GM19099 (cell line): ENCODE measurements around the gene CCDC30.
A peak's percentile ranks its signal among the peaks of the same experiment; 100 is the strongest.

Experiments
- POLR2A ChIP-seq: IDR thresholded peaks from 3 replicates; pipeline ENCODE4 v1.6.1; 2011; ENCODE audit warnings: low read depth; ENCODE audit not compliant: insufficient read length; ENCODE audit errors: extremely low read depth

Gene CCDC30

GRCh38 chr1:42660907-42661500 lies 197.9 kb downstream of the CCDC30 start:
- no peak for TF ChIP-seq POLR2A

DNA sequence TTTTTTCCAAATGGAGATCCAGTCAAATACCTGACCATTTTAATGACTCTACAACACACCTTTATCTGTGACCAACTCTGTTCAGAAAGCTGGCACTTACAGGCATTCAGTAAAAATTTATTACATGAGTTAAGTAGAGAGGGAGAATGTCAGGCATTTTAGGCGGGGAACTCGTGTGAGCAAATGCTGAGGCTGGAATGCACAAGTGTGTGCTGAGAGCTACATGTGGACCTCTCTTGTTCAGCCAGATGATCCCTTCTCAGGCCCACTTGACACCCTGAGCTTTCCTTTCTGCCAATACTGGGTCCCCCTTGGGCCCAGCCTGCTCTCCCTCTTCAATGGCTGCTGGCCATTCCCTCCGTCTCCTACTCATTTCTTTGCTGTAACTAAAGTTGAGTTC lies 206.8 kb downstream of the CCDC30 start:
- no peak for TF ChIP-seq POLR2A

- no peak for TF ChIP-seq POLR2A
Observed at GRCh38 chr1:42670425-42670824, 207.3 kb downstream of the CCDC30 start.

- TF ChIP-seq POLR2A, result no peak
Observed at GRCh38 chr1:42674214-42674613, 211.1 kb downstream of the CCDC30 start.

- TF ChIP-seq POLR2A, result no peak
Observed at GRCh38 chr1:42674682-42675081, 211.6 kb downstream of the CCDC30 start.

DNA sequence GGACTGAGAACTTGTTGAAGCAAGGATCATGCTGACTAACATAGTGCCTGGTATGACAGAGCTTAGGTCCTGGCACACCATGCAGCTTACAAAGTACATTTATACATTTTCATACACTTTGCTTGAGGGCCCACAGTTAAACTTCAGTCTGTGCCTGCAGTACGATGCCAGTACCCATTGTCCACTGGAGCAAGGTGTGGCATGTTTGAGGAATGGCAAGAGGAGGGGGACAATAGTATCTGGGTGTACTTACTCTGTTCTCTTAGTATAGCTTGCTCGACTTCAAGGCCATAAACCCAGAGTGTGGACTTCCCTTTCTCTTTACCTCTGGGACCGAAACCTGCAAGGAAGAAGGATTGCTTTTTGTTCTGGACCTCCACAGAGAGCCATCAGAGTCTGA lies 212.4 kb downstream of the CCDC30 start:
- TF ChIP-seq POLR2A, result no peak

- no peak for TF ChIP-seq POLR2A
Observed at GRCh38 chr1:42676534-42677087, 213.5 kb downstream of the CCDC30 start.

DNA sequence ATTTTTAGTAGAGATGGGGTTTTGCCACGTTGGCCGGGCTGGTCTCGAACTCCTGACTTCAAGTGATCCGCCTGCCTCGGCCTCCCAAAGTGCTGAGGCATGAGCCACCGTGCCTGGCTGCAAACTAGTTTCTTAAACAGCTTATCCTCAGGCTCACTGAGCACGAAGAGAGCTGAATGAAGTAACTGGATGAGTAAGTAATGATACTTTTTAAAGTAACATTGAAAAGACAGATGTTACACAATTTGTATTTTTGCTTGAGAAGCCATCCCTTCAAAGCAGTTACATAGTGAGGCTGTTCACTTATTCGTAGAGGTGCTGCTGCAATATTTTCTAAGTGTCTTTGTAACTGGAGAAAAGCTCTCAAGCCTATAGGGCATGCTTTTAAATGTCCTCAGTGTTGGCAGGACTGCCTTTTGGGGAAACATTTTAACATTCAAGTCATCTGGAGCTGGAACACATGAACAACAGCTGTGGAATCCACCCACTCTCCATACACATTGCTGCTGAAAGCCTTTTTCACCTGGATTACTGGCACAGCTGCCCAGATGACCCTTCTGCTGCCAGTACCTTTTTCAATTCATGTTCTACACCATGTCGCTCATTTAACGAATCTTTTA lies 216.4 kb downstream of the CCDC30 start:
- no peak for TF ChIP-seq POLR2A

DNA sequence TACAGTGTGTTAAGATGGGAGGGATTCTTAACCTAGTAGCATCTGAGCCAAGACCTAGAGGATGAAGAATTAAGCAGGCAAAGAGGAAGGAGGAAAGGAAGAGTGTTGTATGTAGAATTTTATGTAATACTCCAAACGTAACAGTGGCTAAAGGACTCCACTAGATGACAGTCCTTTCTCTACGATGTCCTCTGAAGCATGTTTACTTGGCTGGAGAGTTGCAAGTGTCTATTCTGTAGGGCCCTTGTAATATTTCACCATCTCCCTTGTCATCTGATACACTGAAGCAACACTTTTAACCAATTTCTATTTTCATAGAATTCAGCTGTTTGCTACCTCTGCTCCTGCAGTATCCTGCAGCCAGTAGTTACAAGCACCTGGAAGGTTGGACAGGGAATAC lies 217.0 kb downstream of the CCDC30 start:
- TF ChIP-seq POLR2A, result no peak

- no peak for TF ChIP-seq POLR2A
Observed at GRCh38 chr1:42680921-42681683, 218.0 kb downstream of the CCDC30 start.

DNA sequence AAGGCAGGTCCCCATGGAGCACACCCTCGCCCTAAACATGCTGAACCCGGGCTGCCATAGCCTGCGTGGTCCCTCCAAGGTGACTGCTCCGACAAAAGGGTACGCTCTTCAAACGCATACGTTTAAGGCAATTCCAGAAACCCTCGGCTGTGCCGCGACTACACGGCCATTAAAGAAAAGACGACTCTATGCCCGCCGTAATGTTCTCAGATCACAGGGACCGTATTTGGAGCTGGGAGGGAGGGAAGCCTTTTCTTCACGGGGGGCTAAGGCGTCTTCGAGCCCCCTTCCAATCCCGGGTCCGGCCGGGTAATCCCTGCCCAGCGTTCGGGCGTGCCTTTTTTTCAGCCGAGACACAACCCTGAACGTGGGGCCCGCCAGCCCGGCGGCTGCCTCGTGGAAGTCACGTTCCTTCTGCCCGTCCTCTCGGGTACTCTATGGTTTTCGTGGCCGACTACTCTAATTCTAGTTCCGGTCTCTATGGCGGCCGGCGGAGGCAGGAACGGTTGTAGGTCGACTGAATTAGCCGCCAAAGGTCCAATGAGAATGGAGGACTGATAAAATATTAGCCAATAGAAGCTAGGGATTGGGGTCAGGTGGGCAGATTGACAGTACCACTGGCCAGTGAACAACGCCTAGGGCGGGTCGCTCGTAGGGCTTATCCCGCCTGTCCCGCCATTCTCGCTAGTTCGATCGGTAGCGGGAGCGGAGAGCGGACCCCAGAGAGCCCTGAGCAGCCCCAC lies 218.8 kb downstream of the CCDC30 start, which contains the start of gene YBX1:
TSS of gene YBX1 (plus strand) at position 678 of the 743 bp plus-strand sequence. CDS start 148 bp downstream, outside the sequence.
- TF ChIP-seq POLR2A, result peak; percentile 89

- TF ChIP-seq POLR2A, result peak; percentile 72
Observed at GRCh38 chr1:42682739-42683531, 219.8 kb downstream of the CCDC30 start.

DNA sequence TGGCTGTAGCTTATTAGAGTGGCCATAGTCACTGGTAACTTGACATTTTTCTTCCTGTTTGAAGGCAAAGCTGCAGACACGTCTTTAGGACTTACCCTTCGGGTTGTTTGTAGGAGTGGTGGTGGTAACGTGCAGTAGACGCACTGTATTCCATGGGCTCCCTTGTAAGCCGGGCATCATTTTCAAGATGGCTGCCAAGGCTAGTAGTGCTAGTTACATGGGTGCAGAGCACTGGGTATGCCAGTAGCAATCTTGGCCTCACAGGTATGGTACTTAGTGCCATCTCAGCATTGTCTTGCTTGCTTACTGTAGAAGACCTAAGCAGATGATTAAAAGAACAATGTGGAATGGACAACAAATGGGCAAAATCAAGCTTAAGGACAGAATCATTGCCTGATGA lies 221.1 kb downstream of the CCDC30 start:
- no peak for TF ChIP-seq POLR2A

GRCh38 chr1:42686418-42686817 lies 223.3 kb downstream of the CCDC30 start:
- no peak for TF ChIP-seq POLR2A
